PFSK-1 (cell line): ENCODE measurements around the gene JAKMIP1.

Experiments
- FOXP2 ChIP-seq: optimal IDR thresholded peaks from 2 replicates; pipeline ENCODE3; 2011; ENCODE audit warnings: borderline replicate concordance, control low read depth, inconsistent platforms; ENCODE audit not compliant: insufficient read depth; ENCODE audit errors: extremely low read length, extremely low read depth
- POLR2AphosphoS5 ChIP-seq: IDR thresholded peaks from 2 replicates; pipeline ENCODE4 v1.6.1; 2012; ENCODE audit warnings: low read depth, mild to moderate bottlenecking, control low read depth, low read length, moderate library complexity
- REST ChIP-seq, 2 experiments: IDR thresholded peaks; 2 replicates each; pipeline versions ENCODE4 v1.6.1 to v1.8.0; 2011 to 2012; ENCODE audit warnings: low read depth in 2 of 2, low read length in 2 of 2, control low read depth in 1 of 2, inconsistent platforms in 1 of 2, mild to moderate bottlenecking in 1 of 2, moderate library complexity in 1 of 2; ENCODE audit not compliant: insufficient read depth in 1 of 2
- SIN3A ChIP-seq: IDR thresholded peaks from 2 replicates; pipeline ENCODE4 v1.6.1; 2012; ENCODE audit warnings: mild to moderate bottlenecking, low read length, moderate library complexity, borderline replicate concordance; ENCODE audit not compliant: insufficient read depth
- TAF1 ChIP-seq: IDR thresholded peaks from 2 replicates; pipeline ENCODE4 v1.6.1; 2012; ENCODE audit warnings: low read length, control low read depth, borderline replicate concordance; ENCODE audit not compliant: insufficient read depth

The JAKMIP1 gene

GRCh38 chr4:6154875-6155274 lies 45.5 kb downstream of the JAKMIP1 start:
- no peak for TF ChIP-seq FOXP2
- no peak for TF ChIP-seq REST (IDR thresholded peaks at IDR 0.05; ENCODE audit: insufficient read depth in 1 of 2, low read depth in 2 of 2, low read length in 2 of 2)
- TF ChIP-seq POLR2AphosphoS5, result no peak
- TF ChIP-seq SIN3A, result no peak
- no peak for TF ChIP-seq TAF1

- TF ChIP-seq TAF1 (no peak), REST (IDR thresholded peaks at IDR 0.05; ENCODE audit: insufficient read depth in 1 of 2, low read depth in 2 of 2, low read length in 2 of 2) (no peak), FOXP2 (no peak), SIN3A (no peak), POLR2AphosphoS5 (no peak)
Measured at GRCh38 chr4:6153874-6154273, 46.5 kb downstream of the JAKMIP1 start.

GRCh38 chr4:6152869-6153705 lies 47.3 kb downstream of the JAKMIP1 start:
- TF ChIP-seq SIN3A, result no peak
- no peak for TF ChIP-seq REST (IDR thresholded peaks at IDR 0.05; ENCODE audit: insufficient read depth in 1 of 2, low read depth in 2 of 2, low read length in 2 of 2)
- no peak for TF ChIP-seq FOXP2
- no peak for TF ChIP-seq POLR2AphosphoS5
- no peak for TF ChIP-seq TAF1

GRCh38 chr4:6150046-6150735 lies 50.2 kb downstream of the JAKMIP1 start:
- no peak for TF ChIP-seq FOXP2
- no peak for TF ChIP-seq POLR2AphosphoS5
- no peak for TF ChIP-seq REST (IDR thresholded peaks at IDR 0.05; ENCODE audit: insufficient read depth in 1 of 2, low read depth in 2 of 2, low read length in 2 of 2)
- TF ChIP-seq TAF1, result no peak
- TF ChIP-seq SIN3A, result no peak
